GM12864 (cell line): ENCODE measurements around the gene KHDC3L.

Source experiments
- DNase-seq: peaks from one replicate; pipeline ENCODE4 v3.0.0-alpha.2; 2011; ENCODE audit warnings: low read depth
- H3K4me3 ChIP-seq: 2 replicates; pipeline ENCODE4 v1.5.1; 2011; ENCODE audit warnings: mild to moderate bottlenecking, low read depth, low read length, control low read depth
- TF ChIP-seq, protein P1 (sequence below): IDR thresholded peaks from 2 replicates; pipeline ENCODE4 v1.5.1; 2011; ENCODE audit warnings: low read depth, mild to moderate bottlenecking, moderate library complexity, low read length, control low read depth, inconsistent platforms; ENCODE audit errors: missing control alignments

KHDC3L gene

DNA sequence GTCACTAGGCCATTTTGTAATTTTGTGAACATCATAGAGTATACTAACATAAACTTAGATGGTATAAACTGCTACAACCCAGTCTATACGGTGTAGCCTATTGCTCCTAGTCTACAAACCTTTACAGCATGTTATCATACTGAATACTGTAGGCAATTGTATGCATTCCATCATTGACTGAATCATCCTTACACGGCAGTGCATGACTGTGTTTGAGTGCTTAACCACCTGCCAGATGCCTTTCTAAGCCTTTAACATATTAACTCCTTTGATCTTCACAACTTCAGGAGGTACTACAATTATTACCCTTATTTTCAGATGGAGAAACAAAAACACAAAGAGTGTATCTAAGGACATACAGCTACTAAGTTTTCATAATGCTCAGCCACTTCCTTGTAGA is 22.4 kb upstream of the KHDC3L start:
- no peak overlapping the region for H3K4me3 ChIP-seq
- TF ChIP-seq, protein P1, sequence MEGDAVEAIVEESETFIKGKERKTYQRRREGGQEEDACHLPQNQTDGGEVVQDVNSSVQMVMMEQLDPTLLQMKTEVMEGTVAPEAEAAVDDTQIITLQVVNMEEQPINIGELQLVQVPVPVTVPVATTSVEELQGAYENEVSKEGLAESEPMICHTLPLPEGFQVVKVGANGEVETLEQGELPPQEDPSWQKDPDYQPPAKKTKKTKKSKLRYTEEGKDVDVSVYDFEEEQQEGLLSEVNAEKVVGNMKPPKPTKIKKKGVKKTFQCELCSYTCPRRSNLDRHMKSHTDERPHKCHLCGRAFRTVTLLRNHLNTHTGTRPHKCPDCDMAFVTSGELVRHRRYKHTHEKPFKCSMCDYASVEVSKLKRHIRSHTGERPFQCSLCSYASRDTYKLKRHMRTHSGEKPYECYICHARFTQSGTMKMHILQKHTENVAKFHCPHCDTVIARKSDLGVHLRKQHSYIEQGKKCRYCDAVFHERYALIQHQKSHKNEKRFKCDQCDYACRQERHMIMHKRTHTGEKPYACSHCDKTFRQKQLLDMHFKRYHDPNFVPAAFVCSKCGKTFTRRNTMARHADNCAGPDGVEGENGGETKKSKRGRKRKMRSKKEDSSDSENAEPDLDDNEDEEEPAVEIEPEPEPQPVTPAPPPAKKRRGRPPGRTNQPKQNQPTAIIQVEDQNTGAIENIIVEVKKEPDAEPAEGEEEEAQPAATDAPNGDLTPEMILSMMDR: no peak
- no peak for DNase-seq

DNA sequence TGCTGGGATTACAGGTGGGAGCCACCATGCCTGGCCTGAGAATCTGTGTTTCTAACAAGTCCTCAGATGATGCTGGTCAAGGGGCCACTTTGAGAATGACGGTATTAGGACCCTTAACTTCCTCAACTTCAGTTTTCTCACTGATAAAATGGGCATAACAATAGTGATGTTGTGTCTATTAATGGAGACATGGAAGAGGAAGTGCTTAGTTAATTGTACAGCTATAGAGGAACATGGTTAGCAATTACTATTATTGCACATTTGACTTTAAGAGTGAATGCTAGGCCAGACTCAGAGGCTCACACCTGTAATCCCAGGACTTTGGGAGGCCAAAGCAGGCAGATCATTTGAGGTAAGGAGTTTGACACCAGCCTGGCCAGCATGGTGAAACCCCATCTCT is 21.1 kb upstream of the KHDC3L start:
- TF ChIP-seq, protein P1: no peak
- DNase-seq: no peak
- H3K4me3 ChIP-seq: no peak overlapping the region

DNA sequence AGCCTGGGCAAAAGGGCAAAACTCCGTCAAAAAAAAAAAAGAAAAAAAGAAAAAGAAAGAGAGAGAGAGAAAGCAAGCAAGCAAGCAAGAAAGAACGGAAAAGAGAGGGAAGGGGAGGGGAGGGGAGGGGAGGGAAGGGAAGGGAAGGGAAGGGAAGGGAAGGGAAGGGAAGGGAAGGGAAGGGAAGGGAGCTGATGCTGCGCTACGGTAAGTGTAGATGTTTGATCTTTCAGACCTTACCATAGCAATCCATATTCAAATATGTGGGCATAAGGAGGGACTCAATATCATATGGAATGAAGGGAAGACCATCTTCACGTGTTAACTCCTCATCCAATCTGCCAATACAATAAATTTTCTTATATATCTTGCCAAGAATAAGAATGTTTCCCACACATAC is 20.3 kb upstream of the KHDC3L start:
- TF ChIP-seq, protein P1: no peak
- no peak overlapping the region for H3K4me3 ChIP-seq

DNA sequence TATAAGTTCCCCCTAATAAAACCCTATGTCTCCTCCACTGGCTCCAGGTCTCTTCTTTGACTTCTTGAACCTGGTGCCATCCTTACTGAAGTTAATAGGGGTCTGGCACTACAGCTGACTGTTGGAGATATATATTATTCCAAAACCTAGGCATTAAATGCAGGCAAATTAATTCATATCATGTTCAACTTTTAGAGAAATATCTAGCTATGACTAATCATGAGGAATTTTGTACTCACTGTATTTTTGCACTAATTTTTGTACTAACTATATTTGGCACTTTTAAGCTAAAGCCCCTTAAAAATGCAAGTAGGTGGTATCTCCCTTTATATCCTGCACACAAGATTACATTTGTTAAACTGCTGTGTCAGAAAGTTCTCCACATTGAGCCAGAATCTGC is 19.3 kb upstream of the KHDC3L start:
- TF ChIP-seq, protein P1: no peak
- DNase-seq: no peak
- no peak overlapping the region for H3K4me3 ChIP-seq

More for the DNA sequence above, 20.3 kb upstream of the KHDC3L start:
- no peak for DNase-seq

DNA sequence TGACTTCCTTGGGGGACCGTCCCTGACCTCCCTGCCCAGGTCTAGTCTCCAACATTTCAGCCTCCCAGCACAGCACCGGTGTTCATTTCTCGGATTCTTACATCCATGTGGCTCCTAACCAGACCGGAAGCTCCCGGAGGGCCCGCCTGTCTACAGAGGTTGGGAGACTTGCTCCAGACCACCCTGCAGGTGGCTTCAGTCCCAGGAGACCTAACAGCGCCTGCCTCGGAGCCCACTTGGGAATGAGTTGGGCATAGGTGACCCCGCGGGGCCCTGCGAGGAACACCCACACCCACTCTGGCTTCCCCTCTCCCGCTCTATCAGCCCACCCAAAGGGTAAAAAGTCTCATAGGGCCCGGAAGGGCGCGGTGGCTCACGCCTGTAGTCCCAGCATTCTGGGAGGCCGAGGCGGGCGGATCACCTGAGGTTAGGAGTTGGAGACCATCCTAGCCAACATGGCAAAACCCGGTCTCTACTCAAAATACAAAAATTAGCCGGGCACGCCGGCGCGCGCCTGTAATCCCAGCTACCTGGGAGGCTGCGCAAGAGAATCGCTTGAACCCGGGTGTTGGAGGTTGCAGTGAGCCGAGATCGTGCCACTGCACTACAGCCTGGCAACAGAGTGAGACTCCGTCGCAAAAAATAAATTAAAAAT is 13.8 kb upstream of the KHDC3L start:
- DNase-seq: no peak
- TF ChIP-seq, protein P1: no peak
- no peak overlapping the region for H3K4me3 ChIP-seq

DNA sequence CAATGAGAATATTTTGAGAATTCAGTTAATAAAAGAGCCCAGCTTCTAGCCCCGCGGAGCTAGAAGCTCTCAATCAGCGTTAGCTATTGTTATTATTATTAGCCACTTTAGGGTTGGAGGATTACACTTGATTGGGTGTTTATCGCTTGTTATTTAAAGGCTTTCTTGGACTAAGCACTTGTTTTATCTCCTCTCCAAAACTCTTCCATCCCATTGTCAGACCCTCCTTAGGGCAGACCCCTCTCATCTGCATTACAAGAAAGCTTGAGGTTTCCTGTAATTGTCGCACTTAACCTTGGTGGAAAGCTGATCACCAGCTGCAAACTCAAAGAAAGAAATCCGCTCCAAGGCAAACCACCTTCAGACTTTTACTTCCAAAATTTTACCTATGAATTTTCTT is 13.1 kb upstream of the KHDC3L start:
- DNase-seq: no peak
- H3K4me3 ChIP-seq: no peak overlapping the region
- TF ChIP-seq, protein P1: no peak
